HepG2 (cell line): Measurements from ENCODE around the gene NOXO1. TPM values are rescaled to one million over a fixed set of nuclear protein-coding genes. Genes with fewer than 3 reads are reported as not detected.

Experiments used
- ATF7-NPFF ChIP-seq: sonication (generic); formaldehyde crosslinking; IDR thresholded peaks from 2 replicates; pipeline ENCODE4 v1.8.1; 2023; ENCODE audit warnings: mild to moderate bottlenecking, low read depth, missing genetic modification reagents, moderate library complexity
- CEBPZ ChIP-seq: IDR thresholded peaks from 2 replicates; pipeline ENCODE4 v1.6.1; 2012; ENCODE audit warnings: low read length, improper control_type of control experiment
- EZH2 ChIP-seq: conservative IDR thresholded peaks from 2 replicates; pipeline ENCODE4 v1.6.1; 2012; ENCODE audit warnings: mild to moderate bottlenecking, low read depth, low read length, moderate library complexity
- GFI1 ChIP-seq: sonication (generic); formaldehyde crosslinking; IDR thresholded peaks from 2 replicates; pipeline ENCODE4 v1.5.0; 2020; ENCODE audit warnings: missing genetic modification reagents, mild to moderate bottlenecking, borderline replicate concordance
- IRF2 ChIP-seq: IDR thresholded peaks from 2 replicates; pipeline ENCODE4 v1.6.1; 2018; ENCODE audit warnings: missing genetic modification reagents, missing compliant biosample characterization
- KDM4B ChIP-seq: sonication (generic); formaldehyde crosslinking; IDR thresholded peaks from 2 replicates; pipeline ENCODE4 v1.4.0; 2020; ENCODE audit warnings: missing genetic modification reagents
- MTF1 ChIP-seq: sonication (generic); formaldehyde crosslinking; IDR thresholded peaks from 2 replicates; pipeline ENCODE4 v1.5.0; 2020; ENCODE audit warnings: missing genetic modification reagents
- ZNF609 ChIP-seq: sonication (generic); formaldehyde crosslinking; IDR thresholded peaks from 2 replicates; pipeline ENCODE4 v1.4.0; 2020; ENCODE audit warnings: mild to moderate bottlenecking, missing genetic modification reagents, borderline replicate concordance
- ZNF652 ChIP-seq: IDR thresholded peaks from 2 replicates; pipeline ENCODE4 v1.6.1; 2016; ENCODE audit warnings: low read depth, borderline replicate concordance
- ZNF713 ChIP-seq: sonication (generic); formaldehyde crosslinking; IDR thresholded peaks from 2 replicates; pipeline ENCODE4 v1.4.0; 2020; ENCODE audit warnings: mild to moderate bottlenecking, missing genetic modification reagents
- polyA plus RNA-seq, 8 experiments: library from polyadenylated mRNA; depleted of rRNA in 3 of 8; stranded (reverse) in 7 of 8; unstranded in 1 of 8; fragments of >200 nt; fragmentation: Illumina TruSeq in 4 of 8; extraction: Trizol in 4 of 8; gene quantifications; 2 replicates each; pipeline versions ENCODE4 v1.2.1 to v1.2.3, GENCODE V29; 2011 to 2016; ENCODE audit warnings: low read depth in 4 of 8, missing spikeins in 1 of 8, mixed read lengths in 1 of 8; ENCODE audit not compliant: insufficient read depth in 1 of 8
- total RNA-seq, 5 experiments: library from RNA; depleted of rRNA; stranded (reverse); fragments of >200 nt; fragmentation: Illumina TruSeq; extraction: Trizol; gene quantifications; 2 replicates each; pipeline ENCODE4 v1.2.3, GENCODE V29; 2016; ENCODE audit warnings: low read depth in 1 of 5
- TF ChIP-seq, protein P1 (sequence below): sonication (generic); formaldehyde crosslinking; IDR thresholded peaks from 2 replicates; pipeline ENCODE4 v1.4.0; 2020; ENCODE audit warnings: missing genetic modification reagents
- TF ChIP-seq, protein P2 (sequence below): sonication (generic); formaldehyde crosslinking; IDR thresholded peaks from 2 replicates; pipeline ENCODE4 v1.8.1; 2023; ENCODE audit warnings: missing genetic modification reagents, inconsistent platforms, borderline replicate concordance

The NOXO1 gene
- total and polyA plus RNA-seq, 2 of the 13 experiments (the other 11 are each of a cell fraction or from before 2014, with no cell fraction given) = 0.69 to 1.4 TPM

GRCh38 chr16:1964506-1965395, 16.5 kb downstream of the NOXO1 start, which contains the start of gene RPS2 (continued):
- TF ChIP-seq CEBPZ (no peak), ZNF652 (CRISPR knock-in tag) (no peak), KDM4B (CRISPR knock-in tag) (peak; percentile 14; the same call in 1 of the 2 replicates), GFI1 (CRISPR knock-in tag) (peak; percentile 43; the same call in 1 of the 2 replicates), ZNF609 (no peak), IRF2 (CRISPR knock-in tag) (peak; percentile 67; the same call in 1 of the 2 replicates), MTF1 (CRISPR knock-in tag) (0 out of 2 replicates have a peak, but pooled peaks have one; percentile 34), ATF7-NPFF (CRISPR knock-in tag) (peak; percentile 84), ZNF713 (no peak), EZH2 (no peak)
- TF ChIP-seq, protein P1, sequence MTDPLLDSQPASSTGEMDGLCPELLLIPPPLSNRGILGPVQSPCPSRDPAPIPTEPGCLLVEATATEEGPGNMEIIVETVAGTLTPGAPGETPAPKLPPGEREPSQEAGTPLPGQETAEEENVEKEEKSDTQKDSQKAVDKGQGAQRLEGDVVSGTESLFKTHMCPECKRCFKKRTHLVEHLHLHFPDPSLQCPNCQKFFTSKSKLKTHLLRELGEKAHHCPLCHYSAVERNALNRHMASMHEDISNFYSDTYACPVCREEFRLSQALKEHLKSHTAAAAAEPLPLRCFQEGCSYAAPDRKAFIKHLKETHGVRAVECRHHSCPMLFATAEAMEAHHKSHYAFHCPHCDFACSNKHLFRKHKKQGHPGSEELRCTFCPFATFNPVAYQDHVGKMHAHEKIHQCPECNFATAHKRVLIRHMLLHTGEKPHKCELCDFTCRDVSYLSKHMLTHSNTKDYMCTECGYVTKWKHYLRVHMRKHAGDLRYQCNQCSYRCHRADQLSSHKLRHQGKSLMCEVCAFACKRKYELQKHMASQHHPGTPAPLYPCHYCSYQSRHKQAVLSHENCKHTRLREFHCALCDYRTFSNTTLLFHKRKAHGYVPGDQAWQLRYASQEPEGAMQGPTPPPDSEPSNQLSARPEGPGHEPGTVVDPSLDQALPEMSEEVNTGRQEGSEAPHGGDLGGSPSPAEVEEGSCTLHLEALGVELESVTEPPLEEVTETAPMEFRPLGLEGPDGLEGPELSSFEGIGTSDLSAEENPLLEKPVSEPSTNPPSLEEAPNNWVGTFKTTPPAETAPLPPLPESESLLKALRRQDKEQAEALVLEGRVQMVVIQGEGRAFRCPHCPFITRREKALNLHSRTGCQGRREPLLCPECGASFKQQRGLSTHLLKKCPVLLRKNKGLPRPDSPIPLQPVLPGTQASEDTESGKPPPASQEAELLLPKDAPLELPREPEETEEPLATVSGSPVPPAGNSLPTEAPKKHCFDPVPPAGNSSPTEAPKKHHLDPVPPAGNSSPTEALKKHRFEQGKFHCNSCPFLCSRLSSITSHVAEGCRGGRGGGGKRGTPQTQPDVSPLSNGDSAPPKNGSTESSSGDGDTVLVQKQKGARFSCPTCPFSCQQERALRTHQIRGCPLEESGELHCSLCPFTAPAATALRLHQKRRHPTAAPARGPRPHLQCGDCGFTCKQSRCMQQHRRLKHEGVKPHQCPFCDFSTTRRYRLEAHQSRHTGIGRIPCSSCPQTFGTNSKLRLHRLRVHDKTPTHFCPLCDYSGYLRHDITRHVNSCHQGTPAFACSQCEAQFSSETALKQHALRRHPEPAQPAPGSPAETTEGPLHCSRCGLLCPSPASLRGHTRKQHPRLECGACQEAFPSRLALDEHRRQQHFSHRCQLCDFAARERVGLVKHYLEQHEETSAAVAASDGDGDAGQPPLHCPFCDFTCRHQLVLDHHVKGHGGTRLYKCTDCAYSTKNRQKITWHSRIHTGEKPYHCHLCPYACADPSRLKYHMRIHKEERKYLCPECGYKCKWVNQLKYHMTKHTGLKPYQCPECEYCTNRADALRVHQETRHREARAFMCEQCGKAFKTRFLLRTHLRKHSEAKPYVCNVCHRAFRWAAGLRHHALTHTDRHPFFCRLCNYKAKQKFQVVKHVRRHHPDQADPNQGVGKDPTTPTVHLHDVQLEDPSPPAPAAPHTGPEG (CRISPR knock-in tag) = peak; percentile 78; the same call in 1 of the 2 replicates
- TF ChIP-seq, protein P2, sequence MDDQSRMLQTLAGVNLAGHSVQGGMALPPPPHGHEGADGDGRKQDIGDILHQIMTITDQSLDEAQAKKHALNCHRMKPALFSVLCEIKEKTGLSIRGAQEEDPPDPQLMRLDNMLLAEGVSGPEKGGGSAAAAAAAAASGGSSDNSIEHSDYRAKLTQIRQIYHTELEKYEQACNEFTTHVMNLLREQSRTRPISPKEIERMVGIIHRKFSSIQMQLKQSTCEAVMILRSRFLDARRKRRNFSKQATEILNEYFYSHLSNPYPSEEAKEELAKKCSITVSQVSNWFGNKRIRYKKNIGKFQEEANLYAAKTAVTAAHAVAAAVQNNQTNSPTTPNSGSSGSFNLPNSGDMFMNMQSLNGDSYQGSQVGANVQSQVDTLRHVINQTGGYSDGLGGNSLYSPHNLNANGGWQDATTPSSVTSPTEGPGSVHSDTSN = no peak
